ENCODE data around the gene NACAD.

Gene NACAD

DNA sequence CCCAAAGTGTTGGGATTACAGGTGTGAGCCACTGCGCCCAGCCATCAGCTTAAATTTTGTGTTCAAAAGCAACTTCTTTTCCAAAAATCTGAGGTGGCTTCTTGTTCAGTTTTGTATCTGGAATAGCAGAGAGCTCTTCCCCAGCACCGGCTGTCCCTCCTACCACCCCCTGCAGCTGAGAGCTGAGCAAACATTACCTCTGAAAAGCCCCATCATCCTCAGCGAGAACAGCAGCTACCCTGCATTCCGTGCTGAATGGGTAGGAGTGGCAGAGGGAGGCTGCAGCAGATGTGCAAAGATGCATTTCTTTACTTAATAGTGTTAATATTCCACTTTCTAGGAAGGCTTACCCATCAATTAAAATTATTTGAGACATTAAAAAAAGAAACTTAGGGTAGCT is 56.9 kb downstream of the NACAD start:
- TF ChIP-seq, protein P1, sequence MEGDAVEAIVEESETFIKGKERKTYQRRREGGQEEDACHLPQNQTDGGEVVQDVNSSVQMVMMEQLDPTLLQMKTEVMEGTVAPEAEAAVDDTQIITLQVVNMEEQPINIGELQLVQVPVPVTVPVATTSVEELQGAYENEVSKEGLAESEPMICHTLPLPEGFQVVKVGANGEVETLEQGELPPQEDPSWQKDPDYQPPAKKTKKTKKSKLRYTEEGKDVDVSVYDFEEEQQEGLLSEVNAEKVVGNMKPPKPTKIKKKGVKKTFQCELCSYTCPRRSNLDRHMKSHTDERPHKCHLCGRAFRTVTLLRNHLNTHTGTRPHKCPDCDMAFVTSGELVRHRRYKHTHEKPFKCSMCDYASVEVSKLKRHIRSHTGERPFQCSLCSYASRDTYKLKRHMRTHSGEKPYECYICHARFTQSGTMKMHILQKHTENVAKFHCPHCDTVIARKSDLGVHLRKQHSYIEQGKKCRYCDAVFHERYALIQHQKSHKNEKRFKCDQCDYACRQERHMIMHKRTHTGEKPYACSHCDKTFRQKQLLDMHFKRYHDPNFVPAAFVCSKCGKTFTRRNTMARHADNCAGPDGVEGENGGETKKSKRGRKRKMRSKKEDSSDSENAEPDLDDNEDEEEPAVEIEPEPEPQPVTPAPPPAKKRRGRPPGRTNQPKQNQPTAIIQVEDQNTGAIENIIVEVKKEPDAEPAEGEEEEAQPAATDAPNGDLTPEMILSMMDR (IDR thresholded peaks at IDR 0.05; ENCODE audit: low read length, missing control alignments), result no peak
- no peak for DNase-seq (ENCODE audit: low read depth)
- H3K4me3 ChIP-seq (replicated peaks; ENCODE audit: low read depth, low read length), result no peak overlapping the region

Measured in fibroblast of pulmonary artery (primary cell).